DMS53 treated with DMSO at 0.1 percent for 48 hours (cell line): Measurements from ENCODE around the gene ARPC4.
"Not testable (repeated sequence)": the region's sequence is repeated elsewhere in the genome, so short reads cannot be mapped to it uniquely, and the experiment has no call there.

Experiments
- DNase-seq: peaks from one replicate; lab custom pipeline; 2025; ENCODE audit not compliant: unreplicated experiment; lab: John Stamatoyannopoulos, UW

ARPC4 gene

GRCh38 chr3:9818666-9819335 lies 25.9 kb downstream of the ARPC4 start:
- DNase-seq = no peak

- DNase-seq = no peak
Observed at GRCh38 chr3:9820543-9820942, 27.7 kb downstream of the ARPC4 start.

- no peak for DNase-seq
Observed at GRCh38 chr3:9820946-9821345, 28.1 kb downstream of the ARPC4 start.

GRCh38 chr3:9825451-9826040 lies 32.7 kb downstream of the ARPC4 start:
- DNase-seq = no peak

- DNase-seq = no peak
Observed at GRCh38 chr3:9826815-9827573, 34.1 kb downstream of the ARPC4 start.

GRCh38 chr3:9828801-9829755 lies 36.2 kb downstream of the ARPC4 start:
- DNase-seq = no peak

- no peak for DNase-seq
Observed at GRCh38 chr3:9831253-9831652, 38.4 kb downstream of the ARPC4 start.

- DNase-seq = no peak
Observed at GRCh38 chr3:9833078-9833477, 40.2 kb downstream of the ARPC4 start.

- DNase-seq = no peak
Observed at GRCh38 chr3:9834520-9835380, 41.9 kb downstream of the ARPC4 start.

GRCh38 chr3:9837701-9838582 lies 45.1 kb downstream of the ARPC4 start:
- no peak for DNase-seq

GRCh38 chr3:9838856-9839255 lies 46.0 kb downstream of the ARPC4 start:
- no peak for DNase-seq

- DNase-seq = no peak
Observed at GRCh38 chr3:9841015-9841414, 48.1 kb downstream of the ARPC4 start.

GRCh38 chr3:9843715-9844438 lies 51.0 kb downstream of the ARPC4 start, which contains the start of gene RPUSD3:
TSS of gene RPUSD3 (minus strand) at chr3:9844008. CDS start at chr3:9843990, 18 bp downstream.
- DNase-seq = peak; percentile 30

GRCh38 chr3:9846231-9846630 lies 53.3 kb downstream of the ARPC4 start:
- no peak for DNase-seq

- DNase-seq = no peak
Observed at GRCh38 chr3:9846931-9847488, 54.1 kb downstream of the ARPC4 start.

GRCh38 chr3:9847870-9848269 lies 55.0 kb downstream of the ARPC4 start:
- DNase-seq = not testable (repeated sequence)

GRCh38 chr3:9848860-9849259 lies 56.0 kb downstream of the ARPC4 start:
- not testable (repeated sequence) for DNase-seq

GRCh38 chr3:9851383-9851782 lies 58.5 kb downstream of the ARPC4 start:
- not testable (repeated sequence) for DNase-seq
